Measurements from ENCODE around the gene KPNA1. TPM values are rescaled to one million over a fixed set of nuclear protein-coding genes. Genes with fewer than 3 reads are reported as not detected.

Gene KPNA1
- total and polyA plus RNA-seq, 2 of the 13 experiments (the other 11 are each of a cell fraction or from before 2014, with no cell fraction given), result 15.4 to 30.0 TPM

- TF ChIP-seq ARID5B (CRISPR knock-in tag; IDR thresholded peaks at IDR 0.05) (0 out of 2 replicates have a peak, but pooled peaks have one; percentile 17), NFE2L2 (IDR thresholded peaks at IDR 0.05; ENCODE audit: low read length) (0 out of 2 replicates have a peak, but pooled peaks have one; percentile 5), HOXA3 (CRISPR knock-in tag; IDR thresholded peaks at IDR 0.05) (no peak), HNF4A (CRISPR knock-in tag; IDR thresholded peaks at IDR 0.05) (no peak), ZNF280B (CRISPR knock-in tag; IDR thresholded peaks at IDR 0.05; ENCODE audit: borderline replicate concordance) (no peak), CCDC6 (CRISPR knock-in tag; IDR thresholded peaks at IDR 0.05) (no peak), ZNF333 (CRISPR knock-in tag; IDR thresholded peaks at IDR 0.05; ENCODE audit: borderline replicate concordance) (no peak), ZFP1 (CRISPR knock-in tag; IDR thresholded peaks at IDR 0.05) (no peak), SMAD1 (CRISPR knock-in tag; IDR thresholded peaks at IDR 0.05; ENCODE audit: borderline replicate concordance, low read depth) (no peak), ZNF432 (CRISPR knock-in tag; IDR thresholded peaks at IDR 0.05; ENCODE audit: borderline replicate concordance) (no peak), ZNF24 (IDR thresholded peaks at IDR 0.05) (peak; percentile 84), ZNF816 (CRISPR knock-in tag; IDR thresholded peaks at IDR 0.05; ENCODE audit: borderline replicate concordance) (no peak), ZNF34 (CRISPR knock-in tag; IDR thresholded peaks at IDR 0.05; ENCODE audit: borderline replicate concordance) (no peak), JUND (CRISPR knock-in tag; IDR thresholded peaks at IDR 0.05) (no peak), PATZ1 (CRISPR knock-in tag; IDR thresholded peaks at IDR 0.05) (no peak), TGIF2 (CRISPR knock-in tag; IDR thresholded peaks at IDR 0.05) (no peak), SKI (IDR thresholded peaks at IDR 0.05; ENCODE audit: partially characterized antibody) (no peak), NCOA1 (CRISPR knock-in tag; IDR thresholded peaks at IDR 0.05) (no peak), TIGD3 (CRISPR knock-in tag; IDR thresholded peaks at IDR 0.05; ENCODE audit: borderline replicate concordance) (no peak), FOXA1 (IDR thresholded peaks at IDR 0.05) (no peak), FOXA1 (CRISPR knock-in tag; IDR thresholded peaks at IDR 0.05) (peak; percentile 70)
- TF ChIP-seq, protein P1, sequence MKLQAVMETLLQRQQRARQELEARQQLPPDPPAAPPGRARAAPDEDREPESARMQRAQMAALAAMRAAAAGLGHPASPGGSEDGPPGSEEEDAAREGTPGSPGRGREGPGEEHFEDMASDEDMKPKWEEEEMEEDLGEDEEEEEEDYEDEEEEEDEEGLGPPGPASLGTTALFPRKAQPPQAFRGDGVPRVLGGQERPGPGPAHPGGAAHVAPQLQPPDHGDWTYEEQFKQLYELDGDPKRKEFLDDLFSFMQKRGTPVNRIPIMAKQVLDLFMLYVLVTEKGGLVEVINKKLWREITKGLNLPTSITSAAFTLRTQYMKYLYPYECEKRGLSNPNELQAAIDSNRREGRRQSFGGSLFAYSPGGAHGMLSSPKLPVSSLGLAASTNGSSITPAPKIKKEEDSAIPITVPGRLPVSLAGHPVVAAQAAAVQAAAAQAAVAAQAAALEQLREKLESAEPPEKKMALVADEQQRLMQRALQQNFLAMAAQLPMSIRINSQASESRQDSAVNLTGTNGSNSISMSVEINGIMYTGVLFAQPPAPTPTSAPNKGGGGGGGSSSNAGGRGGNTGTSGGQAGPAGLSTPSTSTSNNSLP (IDR thresholded peaks at IDR 0.05; ENCODE audit: low read depth, low read length), result peak; percentile 62; the same call in 1 of the 2 replicates
Observed at GRCh38 chr3:122520861-122521260, 6.1 kb upstream of the KPNA1 start (continued).

Measured in HepG2 (cell line).